Measurements from ENCODE around the gene HECTD2.

GRCh38 chr10:91433620-91434019 lies 23.5 kb downstream of the HECTD2 start:
- no peak for TF ChIP-seq POLR2AphosphoS5 (IDR thresholded peaks at IDR 0.05; ENCODE audit: low read depth, low read length)
- no peak for TF ChIP-seq CHD2 (IDR thresholded peaks at IDR 0.05; ENCODE audit: low read length)
- no peak for TF ChIP-seq CTCF (IDR thresholded peaks at IDR 0.05; ENCODE audit: control extremely low read depth in 1 of 3, insufficient read depth in 1 of 3, low read depth in 1 of 3, low read length in 3 of 3)
- TF ChIP-seq SIN3A (conservative IDR thresholded peaks at IDR 0.05 in 1 of 2, IDR thresholded peaks at IDR 0.05 in 1 of 2; ENCODE audit: low read depth in 1 of 2, low read length in 2 of 2) = no peak
- TF ChIP-seq RFX5 (IDR thresholded peaks at IDR 0.05; ENCODE audit: borderline replicate concordance, low read depth, low read length) = no peak
- TF ChIP-seq POLR2A (IDR thresholded peaks at IDR 0.05; ENCODE audit: control extremely low read depth in 1 of 2, low read depth in 2 of 2, low read length in 2 of 2) = no peak
- no peak for TF ChIP-seq FOSL1 (IDR thresholded peaks at IDR 0.05; ENCODE audit: insufficient read depth, low read depth, low read length)
- TF ChIP-seq BRCA1 (IDR thresholded peaks at IDR 0.05; ENCODE audit: low read depth, low read length) = no peak
- TF ChIP-seq EP300 (IDR thresholded peaks at IDR 0.05; ENCODE audit: borderline replicate concordance in 1 of 2, low read depth in 2 of 2, low read length in 2 of 2) = no peak
- TF ChIP-seq, protein P1, sequence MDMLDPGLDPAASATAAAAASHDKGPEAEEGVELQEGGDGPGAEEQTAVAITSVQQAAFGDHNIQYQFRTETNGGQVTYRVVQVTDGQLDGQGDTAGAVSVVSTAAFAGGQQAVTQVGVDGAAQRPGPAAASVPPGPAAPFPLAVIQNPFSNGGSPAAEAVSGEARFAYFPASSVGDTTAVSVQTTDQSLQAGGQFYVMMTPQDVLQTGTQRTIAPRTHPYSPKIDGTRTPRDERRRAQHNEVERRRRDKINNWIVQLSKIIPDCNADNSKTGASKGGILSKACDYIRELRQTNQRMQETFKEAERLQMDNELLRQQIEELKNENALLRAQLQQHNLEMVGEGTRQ (IDR thresholded peaks at IDR 0.05; ENCODE audit: low read length) = no peak
- no peak for TF ChIP-seq EZH2 (IDR thresholded peaks at IDR 0.05; ENCODE audit: low read depth, low read length, severe bottlenecking)
- TF ChIP-seq KDM4A (IDR thresholded peaks at IDR 0.05; ENCODE audit: low read depth, low read length, severe bottlenecking) = no peak
- TF ChIP-seq ZNF274 (IDR thresholded peaks at IDR 0.05; ENCODE audit: borderline replicate concordance, extremely low read depth, low read length) = no peak
- no peak for TF ChIP-seq SP1 (IDR thresholded peaks at IDR 0.05; ENCODE audit: low read depth, low read length)

All from H1 (cell line).